Anterior cingulate cortex (tissue), 58 donors: ENCODE results near the gene SMYD3.
A peak's percentile ranks its signal among the peaks of the same experiment; 100 is the strongest.

Experiments used
- DNase-seq, 58 donors: peaks; one replicate each; lab custom pipeline; 2025; lab: John Stamatoyannopoulos, UW

The SMYD3 gene

GRCh38 chr1:246283771-246284410 is 223.2 kb downstream of the SMYD3 start:
- peak in 2 of 58 donors; percentile 4 to 31 for DNase-seq

- no peak for DNase-seq
Observed at GRCh38 chr1:246281639-246282038, 225.4 kb downstream of the SMYD3 start.

GRCh38 chr1:246281195-246281594 is 225.9 kb downstream of the SMYD3 start:
- DNase-seq, result no peak

GRCh38 chr1:246280551-246280950 is 226.5 kb downstream of the SMYD3 start:
- peak in 3 of 58 donors; percentile 3 to 26 (median 8) for DNase-seq

- no peak for DNase-seq
Observed at GRCh38 chr1:246279402-246279801, 227.7 kb downstream of the SMYD3 start.

- DNase-seq, result no peak
Observed at GRCh38 chr1:246278371-246278770, 228.7 kb downstream of the SMYD3 start.

- peak in 5 of 58 donors; percentile 2 to 10 (median 5) for DNase-seq
Observed at GRCh38 chr1:246275036-246275435, 232.0 kb downstream of the SMYD3 start.

- no peak for DNase-seq
Observed at GRCh38 chr1:246274186-246274585, 232.9 kb downstream of the SMYD3 start.

- DNase-seq, result no peak
Observed at GRCh38 chr1:246271516-246271915, 235.6 kb downstream of the SMYD3 start.

- DNase-seq, result no peak
Observed at GRCh38 chr1:246270236-246270635, 236.8 kb downstream of the SMYD3 start.

- no peak for DNase-seq
Observed at GRCh38 chr1:246269466-246269865, 237.6 kb downstream of the SMYD3 start.

GRCh38 chr1:246267896-246268295 is 239.2 kb downstream of the SMYD3 start:
- no peak for DNase-seq

- no peak for DNase-seq
Observed at GRCh38 chr1:246267426-246267825, 239.7 kb downstream of the SMYD3 start.

GRCh38 chr1:246265481-246265880 is 241.6 kb downstream of the SMYD3 start:
- DNase-seq, result no peak

GRCh38 chr1:246262281-246262680 is 244.8 kb downstream of the SMYD3 start:
- DNase-seq, result no peak

- no peak for DNase-seq
Observed at GRCh38 chr1:246261639-246262038, 245.4 kb downstream of the SMYD3 start.

- no peak for DNase-seq
Observed at GRCh38 chr1:246258250-246258649, 248.8 kb downstream of the SMYD3 start.

GRCh38 chr1:246255773-246256172 is 251.3 kb downstream of the SMYD3 start:
- DNase-seq, result no peak

GRCh38 chr1:246254854-246255253 is 252.2 kb downstream of the SMYD3 start:
- DNase-seq, result no peak

GRCh38 chr1:246246430-246246829 is 260.6 kb downstream of the SMYD3 start:
- DNase-seq, result no peak

GRCh38 chr1:246245541-246245940 is 261.5 kb downstream of the SMYD3 start:
- DNase-seq, result no peak

- DNase-seq, result no peak
Observed at GRCh38 chr1:246232126-246232525, 275.0 kb downstream of the SMYD3 start.

- DNase-seq, result no peak
Observed at GRCh38 chr1:246226041-246226440, 281.0 kb downstream of the SMYD3 start.
